Rectal smooth muscle tissue (tissue), 1 donor: ENCODE data around the gene ATXN10.

Experiments
- H3K27ac ChIP-seq: one replicate; pipeline ENCODE4 v1.7.0; 2013; ENCODE audit warnings: low read depth, low read length, inconsistent platforms
- H3K27me3 ChIP-seq: one replicate; pipeline ENCODE4 v1.7.0; 2013; ENCODE audit warnings: low read length; ENCODE audit not compliant: control insufficient read depth, insufficient read depth
- H3K36me3 ChIP-seq: one replicate; pipeline ENCODE4 v1.7.0; 2013; ENCODE audit warnings: low read length; ENCODE audit not compliant: control insufficient read depth, insufficient read depth
- H3K4me1 ChIP-seq: one replicate; pipeline ENCODE4 v1.7.0; 2013; ENCODE audit warnings: low read length; ENCODE audit not compliant: control insufficient read depth, insufficient read depth
- H3K4me3 ChIP-seq: one replicate; pipeline ENCODE4 v1.7.0; 2013; ENCODE audit warnings: low read length
- H3K9ac ChIP-seq: one replicate; pipeline ENCODE4 v1.7.0; 2013; ENCODE audit warnings: low read length

ATXN10 gene

GRCh38 chr22:45887202-45888131, 215.8 kb downstream of the ATXN10 start:
- Histone ChIP-seq H3K36me3 (no peaks in the 10 kb centered on the region), H3K27me3 (peaks cover 10% of the 10 kb centered on the region), H3K4me1 (no peaks in the 10 kb centered on the region)

DNA sequence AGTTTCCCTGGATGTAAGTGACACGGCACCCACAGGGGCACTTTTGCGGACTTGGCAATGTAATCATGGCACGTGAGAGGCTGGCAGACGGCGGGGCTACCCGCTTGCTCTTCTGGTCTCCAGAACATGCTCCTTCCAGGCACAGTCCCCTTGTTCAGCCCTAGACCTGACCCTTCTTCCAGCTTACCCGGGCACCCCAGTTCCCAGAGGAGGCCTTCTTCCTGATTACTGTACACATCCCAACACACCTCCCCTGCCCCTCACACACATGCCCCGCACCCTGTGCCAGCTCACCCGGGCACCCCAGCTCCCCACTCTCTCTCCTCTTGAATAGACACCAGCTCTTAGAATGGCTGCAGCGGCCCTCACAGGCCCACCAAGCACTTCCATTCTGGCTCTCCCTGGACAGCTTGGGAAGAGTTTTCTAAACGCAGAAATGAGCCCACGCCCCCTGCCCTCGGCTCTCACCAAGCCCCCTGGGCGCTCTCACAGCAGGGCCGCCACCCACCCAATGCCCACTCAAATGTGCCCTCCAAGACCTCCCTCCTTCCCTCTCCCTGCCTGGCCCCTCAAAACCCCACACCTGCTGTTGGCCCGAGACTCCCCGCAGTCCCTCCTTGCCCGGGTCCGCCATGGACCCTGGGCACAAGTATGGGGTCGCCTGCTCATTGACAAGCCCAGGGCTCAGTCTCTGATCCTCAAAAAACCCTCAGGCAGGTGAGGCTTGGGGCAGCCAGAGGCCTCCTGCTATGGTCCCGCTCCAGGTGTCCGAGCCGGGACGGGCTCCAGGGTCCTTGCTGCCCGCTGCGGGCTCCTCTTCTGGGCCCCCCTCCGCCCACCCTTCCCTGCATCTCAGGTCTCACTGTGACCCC, 216.8 kb downstream of the ATXN10 start:
- Histone ChIP-seq H3K9ac (no peak overlapping the region), H3K4me1 (no peaks in the 10 kb centered on the region), H3K4me3 (no peak overlapping the region), H3K27ac (no peak overlapping the region), H3K27me3 (peaks cover 7% of the 10 kb centered on the region), H3K36me3 (no peaks in the 10 kb centered on the region)

More at GRCh38 chr22:45887202-45888131, 215.8 kb downstream of the ATXN10 start:
- Histone ChIP-seq H3K27ac (no peak overlapping the region), H3K9ac (no peak overlapping the region), H3K4me3 (no peak overlapping the region)

GRCh38 chr22:45889093-45889538, 217.5 kb downstream of the ATXN10 start:
- no peak overlapping the region for H3K4me3 ChIP-seq
- H3K9ac ChIP-seq = no peak overlapping the region
- peaks cover 7% of the 10 kb centered on the region for H3K27me3 ChIP-seq
- no peaks in the 10 kb centered on the region for H3K36me3 ChIP-seq
- no peaks in the 10 kb centered on the region for H3K4me1 ChIP-seq
- H3K27ac ChIP-seq = no peak overlapping the region

- H3K4me1 ChIP-seq = no peaks in the 10 kb centered on the region
- H3K4me3 ChIP-seq = no peak overlapping the region
- H3K27ac ChIP-seq = no peak overlapping the region
- no peak overlapping the region for H3K9ac ChIP-seq
- peaks cover 7% of the 10 kb centered on the region for H3K27me3 ChIP-seq
- H3K36me3 ChIP-seq = no peaks in the 10 kb centered on the region
These were observed 218.1 kb downstream of the ATXN10 start for GRCh38 chr22:45889539-45890350.

DNA sequence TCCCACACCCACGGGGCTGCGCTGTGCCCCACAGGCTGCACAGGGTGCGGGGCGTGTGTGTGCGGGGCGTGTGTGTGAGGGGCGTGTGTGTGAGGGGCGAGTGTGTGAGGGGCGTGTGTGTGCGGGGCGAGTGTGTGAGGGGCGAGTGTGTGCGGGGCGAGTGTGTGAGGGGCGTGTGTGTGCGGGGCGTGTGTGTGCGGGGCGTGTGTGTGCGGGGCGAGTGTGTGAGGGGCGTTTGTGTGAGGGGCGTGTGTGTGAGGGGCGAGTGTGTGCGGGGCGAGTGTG, 218.7 kb downstream of the ATXN10 start:
- Histone ChIP-seq H3K9ac (no peak overlapping the region), H3K4me1 (no peaks in the 10 kb centered on the region), H3K27me3 (peaks cover 7% of the 10 kb centered on the region), H3K27ac (no peak overlapping the region), H3K4me3 (no peak overlapping the region), H3K36me3 (no peaks in the 10 kb centered on the region)

GRCh38 chr22:45891021-45891421, 219.4 kb downstream of the ATXN10 start:
- peaks cover 7% of the 10 kb centered on the region for H3K27me3 ChIP-seq

DNA sequence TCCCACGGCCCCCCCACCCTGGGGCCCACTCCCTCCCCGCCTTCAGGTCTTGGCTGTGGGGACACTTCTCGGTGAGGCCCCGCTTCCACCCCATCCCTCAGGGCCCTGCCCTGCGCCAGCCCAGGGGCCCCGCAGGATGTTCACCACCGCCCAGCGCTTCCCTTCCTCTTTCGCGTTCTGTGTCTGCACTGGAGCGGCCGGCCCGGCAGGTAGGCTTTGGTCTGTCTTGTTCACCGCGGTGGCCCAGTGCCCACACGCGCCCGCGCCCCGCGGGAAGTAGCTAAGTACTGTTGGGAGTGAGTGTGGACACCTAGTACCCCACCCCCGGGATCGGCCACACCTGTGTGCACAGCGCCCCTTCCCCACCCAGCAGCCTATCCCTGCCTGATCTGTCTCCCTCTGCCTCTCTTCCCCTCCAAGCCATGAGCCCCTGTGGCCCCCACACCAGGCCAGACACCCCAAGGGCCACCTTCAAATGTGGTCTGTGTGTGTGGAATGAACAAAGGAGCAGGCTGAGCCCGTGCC, 219.9 kb downstream of the ATXN10 start:
- H3K9ac ChIP-seq = no peak overlapping the region
- H3K27me3 ChIP-seq = peaks cover 7% of the 10 kb centered on the region
- H3K36me3 ChIP-seq = no peaks in the 10 kb centered on the region
- H3K27ac ChIP-seq = no peak overlapping the region
- no peaks in the 10 kb centered on the region for H3K4me1 ChIP-seq
- no peak overlapping the region for H3K4me3 ChIP-seq

More at GRCh38 chr22:45891021-45891421, 219.4 kb downstream of the ATXN10 start:
- no peaks in the 10 kb centered on the region for H3K4me1 ChIP-seq
- no peaks in the 10 kb centered on the region for H3K36me3 ChIP-seq
- H3K27ac ChIP-seq = no peak overlapping the region
- H3K4me3 ChIP-seq = no peak overlapping the region
- no peak overlapping the region for H3K9ac ChIP-seq

- Histone ChIP-seq H3K9ac (no peak overlapping the region), H3K36me3 (no peaks in the 10 kb centered on the region), H3K4me1 (no peaks in the 10 kb centered on the region), H3K27ac (no peak overlapping the region), H3K27me3 (peaks cover 7% of the 10 kb centered on the region), H3K4me3 (no peak overlapping the region)
These were observed 220.5 kb downstream of the ATXN10 start for GRCh38 chr22:45891996-45892621.

DNA sequence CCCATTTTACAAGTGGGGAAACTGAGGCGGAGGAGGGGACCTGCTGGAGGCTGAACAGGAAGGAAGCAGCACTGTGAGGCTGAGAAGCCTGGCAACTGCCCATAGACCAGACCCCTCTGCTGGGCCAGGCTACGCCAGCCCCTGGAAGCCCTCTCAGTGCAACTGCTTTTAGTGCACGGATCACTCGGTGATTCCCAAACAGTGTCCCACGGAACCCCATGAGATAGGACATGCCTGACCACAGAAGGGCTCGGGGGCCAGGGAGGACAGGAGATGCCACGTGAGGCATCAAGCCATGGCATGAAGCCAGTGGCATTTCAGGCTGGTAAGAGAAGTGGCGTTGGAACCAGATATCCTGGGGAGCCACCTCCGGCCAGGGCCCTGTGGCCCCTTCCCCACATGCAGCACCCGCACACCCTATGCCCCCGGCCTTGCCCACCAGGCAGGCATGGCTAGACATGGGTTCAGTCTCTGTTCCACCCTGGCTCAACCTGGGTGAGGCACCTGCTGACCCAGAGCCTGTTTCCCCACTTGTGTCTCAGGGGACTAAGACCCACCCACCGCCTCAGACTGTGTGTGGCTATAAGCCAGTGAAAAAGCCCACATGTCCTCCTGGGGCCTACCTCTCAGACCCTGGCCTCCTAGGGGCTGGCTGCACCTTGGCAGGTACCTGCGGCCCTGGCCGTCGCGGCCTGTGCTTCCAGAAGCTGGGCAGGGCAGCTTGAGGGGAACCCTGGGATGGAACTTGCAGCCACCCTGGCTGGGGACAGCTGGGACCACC, 221.2 kb downstream of the ATXN10 start:
- H3K27ac ChIP-seq = no peak overlapping the region
- no peaks in the 10 kb centered on the region for H3K36me3 ChIP-seq
- H3K27me3 ChIP-seq = peaks cover 7% of the 10 kb centered on the region
- H3K9ac ChIP-seq = no peak overlapping the region
- no peak overlapping the region for H3K4me3 ChIP-seq
- no peaks in the 10 kb centered on the region for H3K4me1 ChIP-seq

GRCh38 chr22:45893516-45893915, 221.9 kb downstream of the ATXN10 start:
- Histone ChIP-seq H3K36me3 (no peaks in the 10 kb centered on the region), H3K4me3 (no peak overlapping the region), H3K4me1 (no peaks in the 10 kb centered on the region), H3K9ac (no peak overlapping the region), H3K27me3 (peaks cover 7% of the 10 kb centered on the region), H3K27ac (no peak overlapping the region)
